Neural progenitor cell (in vitro differentiated cells): ENCODE results near the gene FAIM2. TPM values are rescaled to one million over a fixed set of nuclear protein-coding genes. Genes with fewer than 3 reads are reported as not detected.
A peak's percentile ranks its signal among the peaks of the same experiment; 100 is the strongest.

Source experiments
- DNase-seq: peaks from one replicate; pipeline ENCODE4 v3.0.0-alpha.2; 2016; ENCODE audit warnings: low spot score
- H2AFZ ChIP-seq: fragments of 200-600 bp; sonication (generic); replicated peaks from 2 replicates; pipeline ENCODE4 v1.6.1; 2016; ENCODE audit warnings: antibody characterized with exemption
- H3F3A ChIP-seq: fragments of 200-600 bp; sonication (generic); 2 replicates; pipeline ENCODE4 v1.6.1; 2016; ENCODE audit warnings: antibody characterized with exemption, low read depth
- H3K27ac ChIP-seq: fragments of 200-600 bp; sonication (generic); 2 replicates; pipeline ENCODE4 v1.5.1; 2016; ENCODE audit warnings: mild to moderate bottlenecking
- H3K27me3 ChIP-seq: fragments of 200-600 bp; sonication (generic); 2 replicates; pipeline ENCODE4 v1.6.1; 2016; ENCODE audit warnings: mild to moderate bottlenecking, moderate library complexity
- H3K36me3 ChIP-seq: fragments of 200-600 bp; sonication (generic); 2 replicates; pipeline ENCODE4 v1.5.1; 2016
- H3K4me1 ChIP-seq: fragments of 200-600 bp; sonication (generic); 2 replicates; pipeline ENCODE4 v1.6.1; 2016; ENCODE audit warnings: mixed run types
- H3K4me2 ChIP-seq: fragments of 200-600 bp; sonication (generic); 2 replicates; pipeline ENCODE4 v1.6.1; 2016
- H3K4me3 ChIP-seq: fragments of 200-600 bp; sonication (generic); 2 replicates; pipeline ENCODE4 v1.5.1; 2016
- H3K79me2 ChIP-seq: fragments of 200-600 bp; sonication (generic); 2 replicates; pipeline ENCODE4 v1.6.1; 2016; ENCODE audit warnings: low read depth
- H3K9ac ChIP-seq: fragments of 200-600 bp; sonication (generic); 2 replicates; pipeline ENCODE4 v1.6.1; 2016
- H3K9me3 ChIP-seq: fragments of 200-600 bp; sonication (generic); 2 replicates; pipeline ENCODE4 v1.5.1; 2016; ENCODE audit warnings: low read depth
- H4K20me1 ChIP-seq: fragments of 200-600 bp; sonication (generic); 2 replicates; pipeline ENCODE4 v1.6.1; 2016; ENCODE audit warnings: low read depth
- H3K27ac Mint-ChIP-seq: 3 replicates; pipeline ENCODE4 v1.8.0; 2021; ENCODE audit warnings: mixed read lengths
- H3K27me3 Mint-ChIP-seq: 2 replicates; pipeline ENCODE4 v1.8.0; 2022; ENCODE audit warnings: low read depth, mild to moderate bottlenecking, inconsistent platforms, moderate library complexity, mixed read lengths; ENCODE audit not compliant: insufficient read depth
- H3K36me3 Mint-ChIP-seq: 3 replicates; pipeline ENCODE4 v1.8.0; 2021; ENCODE audit warnings: mixed read lengths
- H3K4me1 Mint-ChIP-seq: 3 replicates; pipeline ENCODE4 v1.8.0; 2021; ENCODE audit warnings: mixed read lengths
- H3K4me3 Mint-ChIP-seq: 3 replicates; pipeline ENCODE4 v1.8.0; 2021; ENCODE audit warnings: mild to moderate bottlenecking, moderate library complexity, mixed read lengths
- H3K9me3 Mint-ChIP-seq: 3 replicates; pipeline ENCODE4 v1.8.0; 2020; ENCODE audit warnings: mixed read lengths
- EZH2 ChIP-seq: fragments of 200-600 bp; sonication (generic); IDR thresholded peaks from 2 replicates; pipeline ENCODE4 v1.6.1; 2017; ENCODE audit warnings: antibody characterized with exemption, mild to moderate bottlenecking, moderate library complexity
- EZH2phosphoT487 ChIP-seq: fragments of 200-600 bp; sonication (generic); IDR thresholded peaks from 2 replicates; pipeline ENCODE4 v1.6.1; 2017; ENCODE audit warnings: antibody characterized with exemption
- total RNA-seq: library from RNA; depleted of rRNA; stranded (reverse); fragments of >200 nt; gene quantifications from 2 replicates; pipeline ENCODE4 v1.2.3, GENCODE V29; 2015; ENCODE audit warnings: low replicate concordance
- TF ChIP-seq, protein P1 (sequence below): fragments of 200-600 bp; sonication (generic); IDR thresholded peaks from 2 replicates; pipeline ENCODE4 v1.5.1; 2017; ENCODE audit warnings: antibody characterized with exemption, mild to moderate bottlenecking

Gene FAIM2
- total RNA-seq, 1 donor from 2014 or later: 0.39 TPM

DNA sequence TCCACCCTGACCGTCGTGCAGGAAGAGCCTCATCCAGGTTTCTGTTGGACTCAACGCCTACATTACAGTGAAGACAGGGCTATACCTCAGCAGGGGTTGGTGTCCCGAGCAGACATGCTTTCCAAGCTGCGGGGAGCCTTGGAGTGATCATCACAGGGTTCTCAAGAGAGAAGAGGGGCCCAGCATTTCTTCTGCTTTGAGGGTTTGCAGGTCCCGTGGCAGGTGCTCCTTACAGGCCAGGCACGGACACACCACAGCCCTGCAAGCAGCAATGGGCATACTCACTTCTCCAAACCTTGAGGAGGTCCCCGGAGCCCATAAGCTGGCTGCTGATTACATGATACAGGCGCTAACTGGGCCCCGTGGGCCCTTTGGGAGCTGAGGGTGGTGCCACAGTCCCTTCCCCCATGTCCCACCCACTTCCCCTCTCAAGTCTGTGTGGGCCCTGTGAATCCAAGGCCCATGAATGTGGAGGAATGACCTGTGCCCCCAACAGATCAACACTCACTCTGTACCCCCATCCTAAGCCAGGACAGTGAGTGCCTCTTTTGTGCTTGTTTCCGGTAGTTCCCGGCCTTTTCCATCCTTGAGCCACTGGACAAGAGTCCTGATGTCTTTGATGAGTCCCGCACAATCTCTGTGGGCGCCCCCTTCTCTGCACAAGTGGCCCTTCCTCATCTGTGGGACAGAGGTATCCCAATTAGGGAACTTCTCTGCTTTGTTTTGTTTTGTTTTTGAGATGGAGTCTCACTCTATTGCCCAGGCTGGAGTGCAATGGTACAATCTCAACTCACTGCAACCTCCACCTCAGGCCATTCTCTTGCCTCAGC is 47.9 kb upstream of the FAIM2 start:
- H3K4me3 ChIP-seq: no peak overlapping the region
- H3K79me2 ChIP-seq: no peaks in the 10 kb centered on the region
- peaks cover 14% of the 10 kb centered on the region for H3K27me3 Mint-ChIP-seq
- H3K27me3 ChIP-seq: peaks cover 21% of the 10 kb centered on the region
- H3F3A ChIP-seq: no peaks in the 10 kb centered on the region
- H3K27ac ChIP-seq: no peak overlapping the region
- H3K4me1 ChIP-seq: peaks cover 8% of the 10 kb centered on the region
- H3K9ac ChIP-seq: no peak overlapping the region
- DNase-seq: no peak
- peak overlapping the region; percentile 79 for H3K27ac Mint-ChIP-seq
- TF ChIP-seq EZH2phosphoT487 (no peak), EZH2 (no peak)
- TF ChIP-seq, protein P1, sequence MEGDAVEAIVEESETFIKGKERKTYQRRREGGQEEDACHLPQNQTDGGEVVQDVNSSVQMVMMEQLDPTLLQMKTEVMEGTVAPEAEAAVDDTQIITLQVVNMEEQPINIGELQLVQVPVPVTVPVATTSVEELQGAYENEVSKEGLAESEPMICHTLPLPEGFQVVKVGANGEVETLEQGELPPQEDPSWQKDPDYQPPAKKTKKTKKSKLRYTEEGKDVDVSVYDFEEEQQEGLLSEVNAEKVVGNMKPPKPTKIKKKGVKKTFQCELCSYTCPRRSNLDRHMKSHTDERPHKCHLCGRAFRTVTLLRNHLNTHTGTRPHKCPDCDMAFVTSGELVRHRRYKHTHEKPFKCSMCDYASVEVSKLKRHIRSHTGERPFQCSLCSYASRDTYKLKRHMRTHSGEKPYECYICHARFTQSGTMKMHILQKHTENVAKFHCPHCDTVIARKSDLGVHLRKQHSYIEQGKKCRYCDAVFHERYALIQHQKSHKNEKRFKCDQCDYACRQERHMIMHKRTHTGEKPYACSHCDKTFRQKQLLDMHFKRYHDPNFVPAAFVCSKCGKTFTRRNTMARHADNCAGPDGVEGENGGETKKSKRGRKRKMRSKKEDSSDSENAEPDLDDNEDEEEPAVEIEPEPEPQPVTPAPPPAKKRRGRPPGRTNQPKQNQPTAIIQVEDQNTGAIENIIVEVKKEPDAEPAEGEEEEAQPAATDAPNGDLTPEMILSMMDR: no peak
- H3K4me1 Mint-ChIP-seq: peaks cover 9% of the 10 kb centered on the region
- no peaks in the 10 kb centered on the region for H3K9me3 Mint-ChIP-seq
- no peak overlapping the region for H3K4me2 ChIP-seq
- no peak overlapping the region for H3K4me3 Mint-ChIP-seq
- no peaks in the 10 kb centered on the region for H4K20me1 ChIP-seq
- H2AFZ ChIP-seq: no peak overlapping the region
- H3K9me3 ChIP-seq: no peaks in the 10 kb centered on the region
- no peaks in the 10 kb centered on the region for H3K36me3 Mint-ChIP-seq
- H3K36me3 ChIP-seq: no peaks in the 10 kb centered on the region

GRCh38 chr12:49950273-49951251 is 46.9 kb upstream of the FAIM2 start, which contains the start of gene AQP2:
Gene AQP2 (plus strand): TSS chr12:49950737. CDS start chr12:49950831, 94 bp downstream.
- Histone ChIP-seq H4K20me1 (no peaks in the 10 kb centered on the region), H3K9me3 (no peaks in the 10 kb centered on the region), H3K36me3 (no peaks in the 10 kb centered on the region), H3K79me2 (no peaks in the 10 kb centered on the region), H3K4me3 (no peak within 1 kb of the TSS), H2AFZ (no peak within 1 kb of the TSS), H3K27me3 (peaks cover 22% of the 10 kb centered on the region), H3F3A (no peaks in the 10 kb centered on the region), H3K27ac (no peak within 1 kb of the TSS), H3K9ac (no peak within 1 kb of the TSS), H3K4me2 (no peak within 1 kb of the TSS), H3K4me1 (peaks cover 9% of the 10 kb centered on the region)
- DNase-seq: no peak
- Mint-ChIP-seq H3K36me3 (no peaks in the 10 kb centered on the region), H3K27me3 (peaks cover 10% of the 10 kb centered on the region), H3K4me1 (peaks cover 10% of the 10 kb centered on the region), H3K4me3 (peak within 1 kb of the TSS; percentile 60), H3K27ac (peak within 1 kb of the TSS; percentile 29), H3K9me3 (no peaks in the 10 kb centered on the region)
- TF ChIP-seq EZH2 (no peak), EZH2phosphoT487 (no peak)
- TF ChIP-seq, protein P1: no peak

DNA sequence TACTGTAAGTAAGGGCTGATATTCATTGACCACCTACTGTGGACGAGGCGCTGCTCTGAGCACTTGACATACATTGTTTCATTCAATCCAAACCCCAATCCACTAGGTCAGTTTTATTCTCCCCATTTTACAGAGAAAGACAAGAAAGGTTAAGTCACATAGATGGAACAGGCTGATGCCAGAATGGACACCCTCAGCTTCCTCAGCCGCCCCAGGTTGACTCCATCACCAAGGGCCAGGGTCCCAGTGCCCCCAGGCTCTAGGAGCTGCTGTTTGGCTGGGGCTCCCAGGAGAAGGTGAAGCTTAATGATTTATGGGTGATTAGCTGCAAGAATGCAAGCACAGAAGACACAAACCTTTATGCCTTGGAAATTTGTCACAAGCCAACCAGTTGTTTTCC is 46.2 kb upstream of the FAIM2 start:
- Mint-ChIP-seq H3K4me1 (peaks cover 15% of the 10 kb centered on the region), H3K27me3 (peaks cover 12% of the 10 kb centered on the region), H3K4me3 (no peak overlapping the region), H3K36me3 (no peaks in the 10 kb centered on the region), H3K27ac (no peak overlapping the region), H3K9me3 (no peaks in the 10 kb centered on the region)
- Histone ChIP-seq H2AFZ (no peak overlapping the region), H3K4me3 (no peak overlapping the region), H3K27ac (no peak overlapping the region), H3K4me2 (no peak overlapping the region), H3K27me3 (peaks cover 21% of the 10 kb centered on the region), H4K20me1 (no peaks in the 10 kb centered on the region), H3K36me3 (no peaks in the 10 kb centered on the region), H3K4me1 (peaks cover 9% of the 10 kb centered on the region), H3K9ac (no peak overlapping the region), H3K9me3 (no peaks in the 10 kb centered on the region), H3K79me2 (no peaks in the 10 kb centered on the region), H3F3A (no peaks in the 10 kb centered on the region)
- TF ChIP-seq EZH2phosphoT487: no peak
- TF ChIP-seq, protein P1: no peak
- TF ChIP-seq EZH2: no peak
- DNase-seq: no peak
